ENCODE measurements around the gene METTL26. TPM values are rescaled to one million over a fixed set of nuclear protein-coding genes. Genes with fewer than 3 reads are reported as not detected.

METTL26 gene
- total RNA-seq, result 90.8 and 142 TPM in 2 replicates

GRCh38 chr16:636206-637080, at the start of gene METTL26:
TSS of gene METTL26 (minus strand) at chr16:636305. CDS start at chr16:636290, 15 bp downstream.

GRCh38 chr16:684071-684794, 48.1 kb upstream of the METTL26 start, which contains the start of gene JMJD8:
TSS of gene JMJD8 (minus strand) at chr16:684334. CDS start at chr16:684319, 15 bp downstream.

GRCh38 chr16:679814-680624, 43.9 kb upstream of the METTL26 start, which contains the start of gene STUB1:
TSS of gene STUB1 (plus strand) at chr16:680410. CDS start at chr16:680526, 116 bp downstream.

GRCh38 chr16:674968-675883, 39.1 kb upstream of the METTL26 start, which contains the start of gene RHBDL1:
TSS of gene RHBDL1 (plus strand) at chr16:675671. CDS start at chr16:675791, 120 bp downstream.

GRCh38 chr16:667780-668518, 31.8 kb upstream of the METTL26 start, which contains the start of gene RHOT2:
TSS of gene RHOT2 (plus strand) at chr16:668132. CDS start at chr16:668200, 68 bp downstream.

GRCh38 chr16:648781-649589, 12.9 kb upstream of the METTL26 start, which contains the start of gene WDR90:
TSS of gene WDR90 (plus strand) at chr16:649365. CDS start at chr16:649417, 52 bp downstream.

GRCh38 chr16:641326-642188, 5.5 kb upstream of the METTL26 start, which contains the start of gene MCRIP2:
TSS of gene MCRIP2 (plus strand) at chr16:641828. CDS start at chr16:641992, 164 bp downstream.

GRCh38 chr16:630815-631405, 5.2 kb downstream of the METTL26 start, which contains the start of gene WFIKKN1:
TSS of gene WFIKKN1 (plus strand) at chr16:630985. CDS start at chr16:631254, 269 bp downstream.

GRCh38 chr16:589658-590187, 46.4 kb downstream of the METTL26 start, which contains the start of gene RAB40C:
TSS of gene RAB40C (plus strand) at chr16:590066. CDS start at chr16:590292, 226 bp downstream.

Other genes with a start within 250 kb of the METTL26 start
- gene NME4, start 239.1 kb downstream of the METTL26 start, total RNA-seq, result 99.6 and 146 TPM in 2 replicates
- 19.0 and 21.2 TPM in 2 replicates for gene DECR2, start 234.4 kb downstream of the METTL26 start, total RNA-seq
- 27.4 and 37.9 TPM in 2 replicates for gene RAB11FIP3, start 210.7 kb downstream of the METTL26 start, total RNA-seq
- gene CAPN15, start 108.6 kb downstream of the METTL26 start, total RNA-seq, result 56.2 and 61.2 TPM in 2 replicates
- gene PRR35, start 75.9 kb downstream of the METTL26 start, total RNA-seq, result not detected in 2 replicates
- gene NHLRC4, start 69.3 kb downstream of the METTL26 start, total RNA-seq, result 2.4 and 2.9 TPM in 2 replicates
- gene PIGQ, start 66.3 kb downstream of the METTL26 start, total RNA-seq, result 28.4 and 45.1 TPM in 2 replicates
- 15.0 and 17.0 TPM in 2 replicates for gene RAB40C, start 46.2 kb downstream of the METTL26 start, total RNA-seq
- gene WFIKKN1, start 5.3 kb downstream of the METTL26 start, total RNA-seq, result under 0.01 and 0.19 TPM in 2 replicates
- gene MCRIP2, start 5.5 kb upstream of the METTL26 start, total RNA-seq, result 14.0 and 20.9 TPM in 2 replicates
- gene WDR90, start 13.1 kb upstream of the METTL26 start, total RNA-seq, result 15.9 and 18.6 TPM in 2 replicates
- 44.6 and 53.2 TPM in 2 replicates for gene RHOT2, start 31.8 kb upstream of the METTL26 start, total RNA-seq
- 0.38 and 0.65 TPM in 2 replicates for gene RHBDL1, start 39.4 kb upstream of the METTL26 start, total RNA-seq
- 115 and 135 TPM in 2 replicates for gene STUB1, start 44.1 kb upstream of the METTL26 start, total RNA-seq
- gene JMJD8, start 48.0 kb upstream of the METTL26 start, total RNA-seq, result 39.8 and 63.7 TPM in 2 replicates
- 8.5 and 9.5 TPM in 2 replicates for gene WDR24, start 54.1 kb upstream of the METTL26 start, total RNA-seq
- under 0.01 and 0.29 TPM in 2 replicates for gene FBXL16, start 69.5 kb upstream of the METTL26 start, total RNA-seq
- gene METRN, start 78.8 kb upstream of the METTL26 start, total RNA-seq, result 22.2 and 35.3 TPM in 2 replicates
- gene ANTKMT, start 84.8 kb upstream of the METTL26 start, total RNA-seq, result 23.1 and 33.6 TPM in 2 replicates
- 1.3 and 1.6 TPM in 2 replicates for gene CCDC78, start 90.1 kb upstream of the METTL26 start, total RNA-seq
- 9.7 and 13.4 TPM in 2 replicates for gene HAGHL, start 90.8 kb upstream of the METTL26 start, total RNA-seq
- 36.8 and 40.5 TPM in 2 replicates for gene CIAO3, start 104.7 kb upstream of the METTL26 start, total RNA-seq
- not detected in 2 replicates for gene MSLN, start 124.4 kb upstream of the METTL26 start, total RNA-seq
- gene RPUSD1, start 152.1 kb upstream of the METTL26 start, total RNA-seq, result 51.9 and 52.7 TPM in 2 replicates
- 15.0 and 20.4 TPM in 2 replicates for gene CHTF18, start 152.3 kb upstream of the METTL26 start, total RNA-seq
- gene GNG13, start 164.4 kb upstream of the METTL26 start, total RNA-seq, result not detected in 2 replicates

Data from vein endothelial cell (primary cell).